Subcutaneous abdominal adipose tissue (tissue), 5 donors: Measurements from ENCODE around the gene METTL16.

Source experiments
- H3K27ac ChIP-seq: one replicate; pipeline ENCODE4 v1.7.0; 2013; ENCODE audit warnings: low read depth, mild to moderate bottlenecking, inconsistent platforms, low read length, moderate library complexity
- H3K27me3 ChIP-seq, 5 donors: one replicate each; pipeline ENCODE4 v1.7.0; 2013; ENCODE audit warnings: low read length in 5 of 5, inconsistent platforms in 1 of 5; ENCODE audit not compliant: control insufficient read depth in 5 of 5, insufficient read depth in 4 of 5
- H3K36me3 ChIP-seq, 5 donors: one replicate each; pipeline ENCODE4 v1.7.0; 2013; ENCODE audit warnings: low read length in 5 of 5; ENCODE audit not compliant: control insufficient read depth in 5 of 5, insufficient read depth in 5 of 5
- H3K4me1 ChIP-seq, 5 donors: one replicate each; pipeline ENCODE4 v1.7.0; 2013; ENCODE audit warnings: low read length in 5 of 5, mild to moderate bottlenecking in 3 of 5, moderate library complexity in 1 of 5; ENCODE audit not compliant: control insufficient read depth in 5 of 5, insufficient read depth in 5 of 5
- H3K4me3 ChIP-seq, 5 donors: one replicate each; pipeline ENCODE4 v1.7.0; 2013; ENCODE audit warnings: low read length in 5 of 5, low read depth in 1 of 5
- H3K9ac ChIP-seq, 5 donors: one replicate each; pipeline ENCODE4 v1.7.0; 2013; ENCODE audit warnings: low read length in 5 of 5, mild to moderate bottlenecking in 4 of 5, moderate library complexity in 3 of 5
- H3K9me3 ChIP-seq, 5 donors: one replicate each; pipeline ENCODE4 v1.7.0; 2013; ENCODE audit warnings: low read length in 5 of 5; ENCODE audit not compliant: control insufficient read depth in 5 of 5
- donor health status: healthy.
- donor health status: healthy.
- donor health status: healthy.
- donor health status: healthy.
- donor health status: healthy.

The METTL16 gene

DNA sequence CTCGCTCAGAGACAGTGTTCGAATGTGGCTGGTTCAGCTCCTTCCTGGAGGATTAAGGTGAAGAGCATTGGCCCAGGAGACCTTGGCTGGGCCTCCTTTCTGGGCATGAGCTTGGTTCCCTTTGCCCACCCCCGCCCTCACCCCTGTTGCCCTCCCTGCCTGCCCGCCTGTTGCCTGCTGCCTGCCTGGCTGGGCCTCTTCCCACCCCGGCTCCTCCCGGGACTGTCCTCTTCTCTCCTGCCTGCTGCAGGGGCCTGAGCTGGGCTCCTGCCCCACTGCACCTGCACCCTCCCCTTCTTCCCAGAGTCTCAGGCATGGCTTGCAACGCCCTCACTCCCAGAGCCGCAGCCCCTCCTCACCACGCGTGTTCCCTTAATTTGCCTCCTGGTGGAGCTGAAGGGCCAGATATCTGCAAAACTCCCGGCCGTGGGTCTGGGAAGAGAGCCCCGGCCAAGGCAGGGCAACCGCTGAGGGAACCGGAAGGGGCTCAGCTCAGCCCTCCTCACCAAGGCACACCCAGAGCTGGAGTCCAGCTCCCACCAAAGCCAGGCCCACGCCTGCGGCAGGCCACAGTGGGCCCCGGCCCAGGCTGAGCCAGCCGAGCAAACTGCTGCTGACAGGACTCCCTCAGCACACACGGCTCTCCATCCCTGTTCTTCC, 142.0 kb downstream of the METTL16 start:
- Histone ChIP-seq H3K4me3 (no peak overlapping the region), H3K4me1 (no peaks in the 10 kb centered on the region), H3K36me3 (peaks cover 0 to 74% (median 38%) of the 10 kb centered on the region in 5 donors), H3K9me3 (no peaks in the 10 kb centered on the region), H3K27me3 (no peaks in the 10 kb centered on the region), H3K27ac (no peak overlapping the region), H3K9ac (no peak overlapping the region)

DNA sequence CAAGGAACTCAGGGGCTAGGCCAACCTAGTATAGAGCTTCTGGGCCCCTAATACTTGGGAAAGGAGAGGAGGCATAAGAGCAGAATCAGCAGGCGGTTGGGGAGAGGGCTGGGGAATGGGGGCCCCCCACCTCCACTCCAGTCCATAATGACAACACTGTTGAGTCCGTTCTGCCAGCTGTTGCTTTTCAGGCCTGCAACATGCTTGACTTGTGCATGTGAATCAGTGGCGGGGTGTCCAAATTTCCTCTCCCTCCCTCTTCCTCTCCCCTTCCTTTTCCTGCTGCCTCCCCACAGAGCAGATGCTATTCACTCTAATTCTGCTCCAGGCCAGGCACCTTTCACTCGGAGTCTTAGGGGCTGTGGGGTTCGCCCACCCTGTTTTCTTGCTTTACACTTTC, 142.6 kb downstream of the METTL16 start:
- no peaks in the 10 kb centered on the region for H3K27me3 ChIP-seq
- no peaks in the 10 kb centered on the region for H3K9me3 ChIP-seq
- no peak overlapping the region for H3K27ac ChIP-seq
- H3K4me3 ChIP-seq = no peak overlapping the region
- peaks cover 0 to 80% (median 42%) of the 10 kb centered on the region in 5 donors for H3K36me3 ChIP-seq
- peaks cover 0 to 6% (median 2%) of the 10 kb centered on the region in 5 donors for H3K4me1 ChIP-seq
- no peak overlapping the region for H3K9ac ChIP-seq

DNA sequence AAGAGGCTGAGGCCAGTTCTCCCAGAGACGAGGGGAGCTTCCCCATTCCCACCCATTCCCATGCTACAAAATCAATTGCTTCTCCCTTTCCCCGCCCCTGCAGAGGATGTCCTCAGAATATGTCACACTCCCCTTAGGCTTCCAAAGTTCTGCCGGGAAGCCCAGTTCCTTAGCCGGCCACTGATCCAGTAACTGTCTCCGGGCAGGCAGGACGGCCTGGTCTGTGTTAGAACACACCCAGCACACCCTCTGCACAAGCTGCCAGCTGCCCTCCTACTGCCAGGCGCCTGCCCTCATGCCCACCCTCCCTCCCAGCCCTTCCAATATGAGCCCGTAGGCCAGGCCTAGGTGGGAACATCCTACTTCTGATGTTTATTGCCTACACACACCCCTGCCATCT, 143.3 kb downstream of the METTL16 start:
- peaks cover 0 to 10% (median 2%) of the 10 kb centered on the region in 5 donors for H3K4me1 ChIP-seq
- H3K36me3 ChIP-seq = peaks cover 0 to 81% (median 42%) of the 10 kb centered on the region in 5 donors
- H3K9me3 ChIP-seq = no peaks in the 10 kb centered on the region
- H3K9ac ChIP-seq = no peak overlapping the region
- no peak overlapping the region for H3K4me3 ChIP-seq
- no peaks in the 10 kb centered on the region for H3K27me3 ChIP-seq
- H3K27ac ChIP-seq = no peak overlapping the region

DNA sequence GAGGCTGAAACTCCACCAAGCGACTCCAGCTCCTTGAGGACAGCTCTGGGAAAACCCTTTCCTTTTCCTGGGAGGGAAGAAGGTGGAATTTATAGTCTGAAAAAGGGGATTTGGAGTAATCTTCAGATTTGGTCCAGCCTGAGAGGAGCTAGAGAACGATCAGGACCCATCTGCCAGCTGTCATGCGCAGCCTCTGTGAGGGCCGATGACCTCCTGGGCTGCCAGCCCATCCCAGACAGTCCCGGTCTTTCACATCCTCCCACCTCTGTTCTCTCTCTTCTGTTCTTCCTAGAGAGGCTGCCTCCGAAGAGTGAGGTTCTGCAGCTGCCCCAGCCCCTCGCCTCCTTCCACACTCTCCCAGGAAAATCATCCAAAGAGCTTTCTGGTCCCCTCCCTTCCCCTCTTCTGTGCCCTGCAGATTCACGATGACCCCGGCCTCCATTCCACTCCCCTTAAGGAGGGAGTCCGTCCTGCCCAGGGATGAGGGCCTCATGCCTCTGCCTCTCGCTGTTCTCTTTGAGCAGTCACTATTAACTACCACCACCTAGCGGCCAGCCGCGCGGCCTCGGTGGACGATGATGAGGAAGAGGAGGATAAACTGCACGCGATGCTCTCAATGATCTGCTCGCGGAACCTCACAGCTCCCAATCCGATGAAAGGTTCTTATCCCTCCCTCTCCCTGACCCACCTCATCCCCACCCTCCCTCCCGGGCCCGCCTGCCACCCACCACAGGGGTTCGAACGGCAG, 144.8 kb downstream of the METTL16 start:
- H3K4me1 ChIP-seq = peaks cover 0 to 10% (median 2%) of the 10 kb centered on the region in 5 donors

More for the DNA sequence above, 144.8 kb downstream of the METTL16 start:
- Histone ChIP-seq H3K27me3 (no peaks in the 10 kb centered on the region), H3K36me3 (peaks cover 0 to 80% (median 46%) of the 10 kb centered on the region in 5 donors), H3K9me3 (no peaks in the 10 kb centered on the region), H3K27ac (no peak overlapping the region), H3K9ac (no peak overlapping the region), H3K4me3 (no peak overlapping the region)
